OCI-LY7 (cell line): Measurements from ENCODE around the gene TCL1A. TPM values are rescaled to one million over a fixed set of nuclear protein-coding genes. Genes with fewer than 3 reads are reported as not detected.
A peak's percentile ranks its signal among the peaks of the same experiment; 100 is the strongest.

Source experiments
- BruUV-seq: library from RNA; stranded (reverse); fragments of 400-500 nt; replicated peaks from 2 replicates; lab custom pipeline; 2021; lab: Mats Ljungman, UMichigan
- CTCF ChIA-PET: fragments of 300-600 bp; sonication (Branson Sonifier 250); formaldehyde crosslinking; loops from one replicate; lab custom pipeline; 2022; ENCODE audit warnings: antibody characterized with exemption; ENCODE audit not compliant: unreplicated experiment; lab: Charles Lee
- POLR2A ChIA-PET: fragments of 300-600 bp; sonication (Branson Sonifier 250); formaldehyde crosslinking; loops from one replicate; lab custom pipeline; 2022; ENCODE audit warnings: antibody characterized with exemption; lab: Charles Lee
- DNase-seq: peaks from one replicate; pipeline ENCODE4 v3.0.0-alpha.2; 2015; ENCODE audit warnings: low spot score
- H2AFZ ChIP-seq: fragments of 200-600 bp; sonication (generic), shearing (Covaris generic); 2 replicates; pipeline ENCODE4 v1.6.1; 2014; ENCODE audit warnings: mild to moderate bottlenecking, antibody characterized with exemption, low read length, moderate library complexity
- H3K27ac ChIP-seq: fragments of 200-600 bp; sonication (generic); 2 replicates; pipeline ENCODE4 v1.5.1; 2014; ENCODE audit warnings: mixed run types, low read depth, mild to moderate bottlenecking, moderate library complexity, low read length, inconsistent platforms; ENCODE audit not compliant: poor library complexity, severe bottlenecking
- H3K36me3 ChIP-seq: fragments of 200-600 bp; sonication (generic); 2 replicates; pipeline ENCODE4 v1.6.1; 2014; ENCODE audit warnings: mild to moderate bottlenecking, antibody characterized with exemption, low read length, moderate library complexity, mixed read lengths; ENCODE audit not compliant: insufficient read depth
- H3K4me1 ChIP-seq: fragments of 200-600 bp; sonication (generic); 2 replicates; pipeline ENCODE4 v1.5.1; 2014; ENCODE audit warnings: mild to moderate bottlenecking, low read length; ENCODE audit not compliant: insufficient read depth, poor library complexity, severe bottlenecking
- H3K4me2 ChIP-seq: fragments of 200-600 bp; sonication (generic); 2 replicates; pipeline ENCODE4 v1.6.1; 2014; ENCODE audit warnings: mild to moderate bottlenecking, low read length
- H3K4me3 ChIP-seq: fragments of 200-600 bp; sonication (generic); 2 replicates; pipeline ENCODE4 v1.5.1; 2014; ENCODE audit warnings: mild to moderate bottlenecking, low read depth, low read length; ENCODE audit not compliant: poor library complexity, severe bottlenecking
- H3K79me2 ChIP-seq: fragments of 200-600 bp; sonication (generic); 2 replicates; pipeline ENCODE4 v1.6.1; 2016; ENCODE audit warnings: low read depth, mild to moderate bottlenecking, low read length, moderate library complexity, mixed read lengths; ENCODE audit not compliant: insufficient read depth
- H3K9me2 ChIP-seq: fragments of 200-600 bp; sonication (generic); 2 replicates; pipeline ENCODE4 v1.6.1; 2016; ENCODE audit warnings: mild to moderate bottlenecking, low read length, mixed read lengths; ENCODE audit not compliant: insufficient read depth
- H3K9me3 ChIP-seq: fragments of 200-600 bp; sonication (generic); 2 replicates; pipeline ENCODE4 v1.6.1; 2014; ENCODE audit warnings: mild to moderate bottlenecking, mixed run types, low read length, mixed read lengths
- H4K20me1 ChIP-seq: fragments of 200-600 bp; sonication (generic); 2 replicates; pipeline ENCODE4 v1.6.1; 2014; ENCODE audit warnings: mild to moderate bottlenecking, antibody characterized with exemption, low read length, moderate library complexity, mixed read lengths; ENCODE audit not compliant: insufficient read depth
- EZH2phosphoT487 ChIP-seq: fragments of 200-600 bp; sonication (generic); IDR thresholded peaks from 2 replicates; pipeline ENCODE4 v1.6.1; 2018; ENCODE audit warnings: low read depth, borderline replicate concordance, mild to moderate bottlenecking, mixed run types, antibody characterized with exemption, low read length, moderate library complexity, mixed read lengths
- intact Hi-C: fragments of 100-400 bp; cut with micrococcal nuclease; formaldehyde crosslinking; loops from one replicate; pipeline ENCODE4 v1.10.0; 2022; ENCODE audit not compliant: unreplicated experiment
- total RNA-seq, 2 experiments: library from RNA; depleted of rRNA in 1 of 2; stranded (reverse); fragments of >200 nt in 1 of 2; shearing (Covaris generic) in 1 of 2; gene quantifications; 2 replicates each; pipeline ENCODE4 v1.2.3, GENCODE V29; 2014 to 2022
- TF ChIP-seq, protein P1 (sequence below): fragments of 200-600 bp; sonication (generic); conservative IDR thresholded peaks from 2 replicates; pipeline ENCODE4 v1.5.1; 2014; ENCODE audit warnings: mild to moderate bottlenecking, antibody characterized with exemption, low read length, moderate library complexity, mixed read lengths

TCL1A gene
- total RNA-seq, 2 experiments from 2014 or later = 574 to 1,441 TPM

DNA sequence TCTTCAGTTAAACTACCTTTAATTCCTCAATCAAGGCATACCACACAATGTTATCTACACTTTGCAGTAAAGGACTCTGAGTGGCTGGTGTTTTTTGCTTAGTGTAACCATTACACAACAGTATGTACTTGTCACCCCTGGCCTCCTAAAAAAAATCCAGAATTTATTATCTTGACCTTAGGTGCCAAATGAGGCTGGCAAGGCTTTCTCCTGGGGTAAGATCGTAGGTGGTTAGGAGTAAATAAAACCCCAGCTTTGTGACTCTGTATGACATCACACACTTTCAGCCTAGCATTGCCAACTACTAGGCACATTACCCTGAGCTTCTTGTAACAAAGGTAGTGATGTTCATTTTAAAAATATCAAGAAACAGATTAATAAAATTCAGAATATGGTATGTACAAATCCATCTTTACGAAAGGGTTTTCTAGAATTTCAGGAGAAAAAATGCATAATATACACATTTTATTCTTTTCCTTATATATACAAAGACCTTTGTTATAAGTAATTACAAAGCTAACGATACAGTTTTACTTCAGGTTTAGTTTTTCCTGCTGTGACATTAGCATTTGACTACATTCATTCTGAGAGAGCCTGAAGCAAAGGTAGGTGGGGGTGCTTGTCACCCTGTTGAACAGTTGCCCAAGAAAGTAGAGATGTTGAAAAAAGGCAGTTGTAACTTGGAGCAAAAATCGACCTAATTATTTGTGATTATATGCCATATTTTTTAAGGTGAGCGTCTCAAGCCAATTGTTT lies 13.5 kb downstream of the TCL1A start:
- no peaks in the 10 kb centered on the region for H3K9me3 ChIP-seq
- CTCF ChIA-PET = no interaction called here
- H3K4me1 ChIP-seq = peaks cover 99% of the 10 kb centered on the region
- no peaks in the 10 kb centered on the region for H3K9me2 ChIP-seq
- DNase-seq = no peak
- no TSS peak for BruUV-seq
- peak overlapping the region; percentile 66; the same call in 1 of the 2 replicates for H2AFZ ChIP-seq
- intact Hi-C loops = no loop called here
- H3K4me2 ChIP-seq = peak overlapping the region; percentile 73
- TF ChIP-seq EZH2phosphoT487 = no peak
- TF ChIP-seq, protein P1, sequence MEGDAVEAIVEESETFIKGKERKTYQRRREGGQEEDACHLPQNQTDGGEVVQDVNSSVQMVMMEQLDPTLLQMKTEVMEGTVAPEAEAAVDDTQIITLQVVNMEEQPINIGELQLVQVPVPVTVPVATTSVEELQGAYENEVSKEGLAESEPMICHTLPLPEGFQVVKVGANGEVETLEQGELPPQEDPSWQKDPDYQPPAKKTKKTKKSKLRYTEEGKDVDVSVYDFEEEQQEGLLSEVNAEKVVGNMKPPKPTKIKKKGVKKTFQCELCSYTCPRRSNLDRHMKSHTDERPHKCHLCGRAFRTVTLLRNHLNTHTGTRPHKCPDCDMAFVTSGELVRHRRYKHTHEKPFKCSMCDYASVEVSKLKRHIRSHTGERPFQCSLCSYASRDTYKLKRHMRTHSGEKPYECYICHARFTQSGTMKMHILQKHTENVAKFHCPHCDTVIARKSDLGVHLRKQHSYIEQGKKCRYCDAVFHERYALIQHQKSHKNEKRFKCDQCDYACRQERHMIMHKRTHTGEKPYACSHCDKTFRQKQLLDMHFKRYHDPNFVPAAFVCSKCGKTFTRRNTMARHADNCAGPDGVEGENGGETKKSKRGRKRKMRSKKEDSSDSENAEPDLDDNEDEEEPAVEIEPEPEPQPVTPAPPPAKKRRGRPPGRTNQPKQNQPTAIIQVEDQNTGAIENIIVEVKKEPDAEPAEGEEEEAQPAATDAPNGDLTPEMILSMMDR = no peak
- no peak overlapping the region for H3K4me3 ChIP-seq
- peaks cover 8% of the 10 kb centered on the region; the same call in 1 of the 2 replicates for H3K36me3 ChIP-seq
- no peaks in the 10 kb centered on the region for H4K20me1 ChIP-seq
- no peaks in the 10 kb centered on the region for H3K79me2 ChIP-seq
- POLR2A ChIA-PET = interaction anchor here (0.8 to 12.5 kb wide), 5 partner anchors 10 to 164 kb away, joined by 3 to 235 read pairs (median 11); no protein-coding TSS in a partner anchor
- peak overlapping the region; percentile 100 for H3K27ac ChIP-seq

- no peak overlapping the region for H3K4me3 ChIP-seq
- H3K79me2 ChIP-seq = no peaks in the 10 kb centered on the region
- peak overlapping the region; percentile 73 for H3K4me2 ChIP-seq
- peaks cover 99% of the 10 kb centered on the region for H3K4me1 ChIP-seq
- ChIA-PET CTCF (no interaction called here), POLR2A (interaction anchor here (0.8 to 12.5 kb wide), 6 partner anchors 10 to 163 kb away, joined by 3 to 235 read pairs (median 7); no protein-coding TSS in a partner anchor)
- H3K36me3 ChIP-seq = peaks cover 7% of the 10 kb centered on the region; the same call in 1 of the 2 replicates
- H2AFZ ChIP-seq = peak overlapping the region; percentile 66
- intact Hi-C loops = loop anchor here (5.0 kb wide), 1 partner anchor 73 kb away; no protein-coding TSS in a partner anchor
- no peak for TF ChIP-seq EZH2phosphoT487
- TF ChIP-seq, protein P1 = no peak
- H3K9me3 ChIP-seq = no peaks in the 10 kb centered on the region
- H3K27ac ChIP-seq = peak overlapping the region; percentile 100
- DNase-seq = peak; percentile 50
- H3K9me2 ChIP-seq = no peaks in the 10 kb centered on the region
- H4K20me1 ChIP-seq = no peaks in the 10 kb centered on the region
- no TSS peak for BruUV-seq
Observed at GRCh38 chr14:95699412-95699811, 14.5 kb downstream of the TCL1A start.
